Activated naive CD4-positive, alpha-beta T cell treated with anti-CD3 and anti-CD28 coated beads, Interleukin-2, amount 50 U/mL, for 16 hours (primary cell): ENCODE measurements around the gene MT1G.
"Not testable (repeated sequence)": the region's sequence is repeated elsewhere in the genome, so short reads cannot be mapped to it uniquely, and the experiment has no call there.

Experiments
- DNase-seq: peaks from one replicate; pipeline ENCODE4 v3.0.0-alpha.2; 2020

MT1G gene

DNA sequence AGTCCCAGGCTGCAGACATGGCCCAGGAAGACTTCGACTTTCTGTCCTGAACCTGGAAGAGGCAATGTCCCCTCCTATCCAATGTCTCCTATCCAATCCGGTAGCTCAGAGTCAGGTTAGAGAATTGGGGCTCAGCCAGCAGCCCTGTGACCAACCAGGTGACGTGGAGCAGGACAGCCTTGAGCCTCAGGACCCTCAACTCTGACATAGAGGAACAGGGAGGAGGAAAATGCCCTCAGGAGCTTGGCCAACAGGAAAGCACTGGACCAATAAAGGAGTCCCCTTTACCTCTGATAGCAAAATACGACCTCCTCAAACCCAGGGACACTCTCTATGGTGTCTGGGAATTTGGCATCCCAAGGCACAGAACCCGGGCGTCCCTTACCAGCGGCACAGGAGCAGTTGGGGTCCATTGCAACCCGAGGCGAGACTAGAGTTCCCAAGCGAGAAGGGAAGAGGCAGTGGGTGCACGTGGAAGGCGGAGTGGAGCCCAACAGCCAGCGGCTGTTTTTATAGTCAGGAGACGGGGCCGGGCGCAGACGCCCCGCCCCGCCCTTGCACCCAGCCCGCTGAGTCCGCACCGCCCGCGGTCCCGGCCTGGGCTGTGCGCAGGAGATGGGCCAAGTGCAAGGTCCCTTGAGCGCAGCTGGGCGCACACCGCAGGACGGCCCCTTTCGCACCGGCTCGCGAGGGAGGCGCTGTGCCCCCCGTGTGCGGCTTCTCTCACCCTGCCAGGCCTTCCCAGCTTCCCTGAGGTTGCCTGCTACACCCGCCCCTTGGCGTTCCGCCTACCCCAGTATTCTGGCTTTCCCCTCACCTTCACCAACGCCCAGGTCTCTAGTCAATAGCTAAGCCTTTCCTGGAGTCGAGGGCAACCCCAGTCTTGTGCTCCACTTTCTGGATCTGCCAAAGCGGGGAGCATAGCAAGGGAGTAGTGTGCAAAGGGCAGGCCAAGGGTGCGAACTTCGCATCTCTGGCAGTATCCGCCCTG is at the start of gene MT1G:
Gene MT1G (minus strand): TSS at position 485 of the 991 bp plus-strand sequence. CDS start 72 bp downstream, at position 413.
- peak; percentile 43 for DNase-seq

GRCh38 chr16:56717532-56717931 is 49.7 kb upstream of the MT1G start:
- not testable (repeated sequence) for DNase-seq

DNA sequence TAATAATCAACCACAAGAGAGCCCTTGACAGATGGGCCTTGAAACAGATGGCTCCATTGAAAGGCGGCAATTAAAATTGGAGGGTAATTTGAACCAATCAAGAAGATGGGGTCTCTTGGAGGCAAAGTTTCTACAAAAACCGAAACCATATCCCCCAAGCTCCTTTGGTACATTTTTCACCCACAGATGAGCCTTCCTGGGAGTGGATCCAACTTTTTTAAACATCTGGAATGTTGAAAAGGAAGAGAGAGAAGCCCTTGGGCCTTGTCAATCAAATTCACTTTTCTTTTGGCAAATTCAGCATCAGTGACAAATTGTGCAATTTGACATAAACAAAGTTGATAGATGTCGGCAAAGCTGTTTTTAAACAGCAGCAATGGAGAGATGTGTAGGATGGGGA is 48.9 kb upstream of the MT1G start:
- DNase-seq, result no peak

DNA sequence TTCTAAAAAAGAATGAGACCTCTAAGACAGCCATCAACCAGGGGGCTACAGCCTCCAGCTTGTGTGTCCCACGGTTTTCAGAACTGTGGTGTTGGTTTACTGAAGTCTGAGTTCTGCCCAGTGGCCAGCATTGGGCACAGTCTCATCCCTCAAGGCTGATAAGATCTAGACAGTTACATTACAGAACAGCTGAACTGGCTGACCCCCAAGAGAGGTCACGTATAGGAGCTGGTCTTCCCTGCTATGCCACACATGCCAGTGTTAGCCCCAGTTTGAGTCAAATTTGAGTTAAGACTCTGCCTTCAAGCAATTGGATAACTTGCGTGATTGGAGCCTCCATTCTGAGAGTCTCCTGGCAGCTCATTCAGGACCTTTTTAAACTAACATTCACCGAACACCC is 47.3 kb upstream of the MT1G start:
- no peak for DNase-seq

DNA sequence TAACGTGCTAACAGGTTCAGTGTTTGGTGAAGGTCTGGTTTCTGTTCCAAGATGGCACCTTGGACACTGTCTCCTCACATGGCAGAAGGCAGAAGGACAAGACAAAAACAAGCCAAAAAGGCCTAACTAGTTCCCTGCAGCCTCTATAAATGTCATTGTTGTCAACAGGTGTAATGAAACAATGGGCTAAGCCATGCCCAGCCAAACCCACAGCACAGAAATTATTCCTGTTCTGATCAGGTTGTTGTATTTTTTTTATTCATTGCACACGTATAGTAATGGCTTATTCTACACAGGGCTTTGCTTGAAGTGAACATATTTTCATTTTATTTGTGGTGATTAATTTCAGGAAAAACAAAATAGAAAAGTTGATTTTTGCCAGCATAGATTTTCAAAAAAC is 45.9 kb upstream of the MT1G start:
- no peak for DNase-seq

GRCh38 chr16:56711862-56712261 is 44.0 kb upstream of the MT1G start:
- no peak for DNase-seq

GRCh38 chr16:56710181-56710737 is 42.4 kb upstream of the MT1G start:
- no peak for DNase-seq

- DNase-seq, result no peak
Measured at GRCh38 chr16:56709443-56710040, 41.7 kb upstream of the MT1G start.

GRCh38 chr16:56708525-56709442 is 40.9 kb upstream of the MT1G start:
- DNase-seq, result no peak

DNA sequence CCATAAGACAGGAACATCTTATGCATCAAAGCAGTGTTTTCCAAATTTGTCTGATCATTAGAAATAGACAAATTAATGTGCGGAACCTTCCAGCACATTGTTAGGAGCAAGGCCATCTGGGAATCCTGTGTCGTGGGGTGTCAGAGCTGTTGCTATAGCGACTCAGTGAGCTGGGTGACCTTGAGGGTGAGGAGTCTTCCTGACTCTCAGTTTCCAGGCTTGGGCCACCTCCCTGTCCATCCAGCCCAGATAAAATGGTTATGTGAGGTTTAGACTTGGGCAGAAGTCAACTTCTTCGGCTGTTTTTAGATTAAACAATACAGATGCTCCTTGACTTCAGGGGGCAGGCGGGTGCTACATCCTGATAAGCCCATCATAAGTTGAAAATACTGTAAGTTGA is 35.0 kb upstream of the MT1G start:
- DNase-seq, result no peak

DNA sequence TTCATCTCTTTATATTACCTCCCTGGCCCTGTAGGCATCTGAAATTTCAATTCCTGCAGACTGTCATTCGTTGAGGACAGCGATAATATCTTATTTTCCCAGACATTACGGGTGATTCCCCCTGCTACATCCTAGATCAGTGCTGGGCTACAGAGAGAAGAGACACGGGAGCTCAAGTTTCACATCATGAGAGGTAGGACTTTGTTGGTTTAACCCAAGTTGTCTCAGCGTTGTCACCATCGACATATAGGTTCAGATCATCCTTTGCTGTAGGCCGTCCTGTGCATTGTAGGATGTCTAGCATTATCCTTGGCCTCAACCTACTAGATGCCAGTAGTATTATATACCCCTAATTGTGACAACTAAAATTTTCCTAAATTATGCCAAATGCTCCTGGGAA is 33.7 kb upstream of the MT1G start:
- no peak for DNase-seq

DNA sequence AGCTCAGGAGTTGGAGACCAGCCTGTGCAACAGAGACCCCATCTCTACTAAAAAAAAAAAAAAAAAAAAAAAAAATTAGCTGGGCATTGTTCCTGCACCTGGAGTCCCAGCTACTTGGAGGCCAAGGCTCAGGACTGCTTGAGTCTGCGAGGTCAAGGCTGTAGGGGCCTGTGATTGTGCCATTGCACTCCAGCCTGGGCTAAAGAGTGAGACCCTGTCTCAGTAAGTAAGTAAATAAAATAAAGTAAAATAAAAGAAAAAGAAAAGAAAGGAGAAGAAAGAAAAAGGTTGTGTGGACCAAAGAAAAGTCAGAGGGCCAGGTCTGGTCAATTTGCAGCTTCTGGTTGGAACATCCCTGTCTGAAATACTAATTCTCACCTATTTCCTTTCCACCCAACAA is 32.8 kb upstream of the MT1G start:
- no peak for DNase-seq

DNA sequence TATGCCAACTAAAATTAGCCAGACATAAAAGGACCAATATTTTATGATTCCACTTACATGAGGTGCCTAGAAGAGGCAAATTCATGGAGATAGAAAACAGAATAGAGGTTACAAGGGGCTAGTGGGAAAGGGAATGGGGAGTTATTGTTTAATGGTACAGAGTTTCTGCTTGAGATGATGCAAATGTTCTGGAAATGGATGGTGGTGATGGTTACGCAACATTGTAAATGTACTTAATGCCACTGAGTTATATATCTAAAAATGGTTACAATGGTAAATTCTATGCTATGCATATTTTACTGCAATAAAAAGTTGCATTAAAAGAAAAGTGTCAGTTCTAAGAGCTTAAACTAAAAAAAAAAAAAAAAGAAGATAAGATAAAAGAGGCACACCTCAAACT is 32.3 kb upstream of the MT1G start:
- DNase-seq, result no peak

- DNase-seq, result no peak
Measured at GRCh38 chr16:56697456-56698155, 29.7 kb upstream of the MT1G start.

DNA sequence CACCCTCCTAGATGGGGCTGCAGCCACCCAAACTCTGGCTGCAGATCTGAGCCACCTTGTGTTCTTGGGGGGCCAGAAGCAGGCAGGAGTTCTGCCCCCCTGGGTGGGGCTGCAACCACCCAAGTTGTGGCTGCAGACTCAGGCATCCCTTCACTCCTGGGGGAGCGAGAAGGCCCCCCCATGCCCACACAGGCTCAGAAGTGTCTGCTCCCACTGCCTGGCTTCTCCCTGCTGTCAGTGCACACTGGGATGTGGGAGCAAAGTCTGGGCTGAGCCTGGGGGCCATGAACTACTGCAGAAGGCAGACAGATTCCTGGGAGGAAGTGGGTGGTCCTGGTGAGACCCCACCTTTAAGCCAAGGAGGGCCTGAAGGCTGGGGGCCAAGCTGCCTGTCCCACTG is 27.4 kb upstream of the MT1G start:
- no peak for DNase-seq

DNA sequence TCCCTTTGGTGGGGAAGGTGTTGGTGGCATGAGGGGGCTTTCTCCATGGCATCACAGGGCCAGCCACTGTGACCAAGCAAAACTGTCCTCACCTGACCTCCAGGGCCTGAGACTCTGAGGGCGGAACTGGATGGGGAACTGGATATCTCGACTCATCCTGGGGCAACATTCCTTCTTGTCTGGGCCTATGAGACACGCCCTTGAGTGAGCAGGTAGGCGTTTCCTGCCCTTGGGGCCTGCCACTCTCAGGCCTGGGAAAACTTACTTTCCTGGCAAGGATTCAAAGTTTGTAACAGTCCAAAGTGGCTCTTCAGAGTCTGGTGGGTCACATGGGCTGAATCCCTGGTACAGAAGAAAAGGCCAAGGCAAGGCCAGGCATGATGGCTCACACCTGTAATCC is 24.0 kb upstream of the MT1G start:
- DNase-seq, result no peak

- DNase-seq, result no peak
Measured at GRCh38 chr16:56690420-56691122, 22.7 kb upstream of the MT1G start.

DNA sequence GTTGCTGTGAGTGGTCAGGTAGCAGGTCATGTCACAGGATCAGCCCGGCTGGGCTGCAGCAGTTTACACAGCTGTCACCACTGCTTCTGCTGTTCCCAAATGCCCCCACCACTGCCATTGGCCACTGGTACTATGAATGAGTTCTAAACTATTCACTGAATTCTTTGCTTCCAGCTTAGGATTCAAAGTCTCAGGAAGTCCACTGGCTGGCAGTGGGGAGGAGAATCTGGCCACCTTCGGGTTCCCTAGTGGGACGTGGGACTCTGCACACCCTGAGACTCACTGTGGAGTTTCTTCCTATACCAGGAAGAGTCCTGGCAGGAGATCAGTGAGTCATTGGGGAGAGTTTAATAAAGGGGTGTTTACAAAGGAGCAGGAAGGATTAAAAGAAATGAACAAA is 21.3 kb upstream of the MT1G start:
- DNase-seq, result no peak

DNA sequence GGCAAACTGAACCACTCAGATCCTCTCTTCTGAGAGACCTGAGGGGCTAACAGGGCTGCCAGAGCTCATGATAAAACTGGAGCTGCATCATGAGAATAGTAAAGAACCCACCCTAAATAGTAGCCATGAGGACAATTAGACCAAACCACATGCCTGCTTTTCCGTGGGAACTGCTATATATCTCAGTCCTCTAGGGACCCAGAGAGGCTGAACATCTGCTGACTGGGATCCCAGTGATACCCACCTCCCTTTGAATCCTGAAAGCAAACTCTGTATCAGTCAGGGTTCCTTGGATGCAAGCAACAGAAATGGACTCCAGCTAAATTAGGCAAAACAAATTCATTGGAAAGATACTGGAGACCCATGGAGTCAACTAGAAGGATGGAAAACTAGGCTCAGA is 20.9 kb upstream of the MT1G start:
- no peak for DNase-seq

DNA sequence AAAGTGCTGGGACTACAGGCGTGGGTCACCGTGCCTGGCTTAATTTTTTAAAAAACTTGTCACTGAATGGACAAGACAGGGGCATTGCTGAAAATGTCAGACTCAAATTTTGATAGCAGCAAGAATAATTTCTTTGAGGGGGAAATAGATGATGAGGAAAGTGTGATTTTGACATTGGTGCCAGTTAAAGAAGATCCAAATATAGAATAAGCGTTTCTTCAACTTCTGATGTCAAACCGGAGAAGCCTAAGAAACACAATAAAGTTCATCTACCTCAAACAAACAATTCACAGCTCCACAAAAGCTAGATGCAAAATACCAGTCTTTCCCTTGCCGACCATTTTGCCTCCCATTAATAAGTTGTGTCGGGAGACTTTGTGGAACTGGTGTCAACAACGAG is 18.9 kb upstream of the MT1G start:
- DNase-seq, result no peak

GRCh38 chr16:56684926-56685590 is 17.2 kb upstream of the MT1G start:
- no peak for DNase-seq
